ENCODE data around the gene HK2.

HK2 gene

GRCh38 chr2:74857725-74858124 lies 23.8 kb downstream of the HK2 start:
- no peak for DNase-seq (ENCODE audit: low spot score)

- DNase-seq (ENCODE audit: low spot score), result no peak
Measured at GRCh38 chr2:74858281-74858680, 24.4 kb downstream of the HK2 start.

GRCh38 chr2:74860079-74860478 lies 26.2 kb downstream of the HK2 start:
- no peak for DNase-seq (ENCODE audit: low spot score)

GRCh38 chr2:74860521-74860920 lies 26.6 kb downstream of the HK2 start:
- no peak for DNase-seq (ENCODE audit: low spot score)

- DNase-seq (ENCODE audit: low spot score), result no peak
Measured at GRCh38 chr2:74861531-74861930, 27.6 kb downstream of the HK2 start.

- no peak for DNase-seq (ENCODE audit: low spot score)
Measured at GRCh38 chr2:74862020-74862964, 28.4 kb downstream of the HK2 start.

GRCh38 chr2:74863802-74864248 lies 29.9 kb downstream of the HK2 start:
- DNase-seq (ENCODE audit: low spot score), result no peak

GRCh38 chr2:74864728-74865722 lies 31.1 kb downstream of the HK2 start:
- no peak for DNase-seq (ENCODE audit: low spot score)

GRCh38 chr2:74865770-74866674 lies 32.1 kb downstream of the HK2 start:
- DNase-seq (ENCODE audit: low spot score), result no peak

GRCh38 chr2:74867841-74868658 lies 34.1 kb downstream of the HK2 start:
- DNase-seq (ENCODE audit: low spot score), result no peak

GRCh38 chr2:74869517-74869916 lies 35.6 kb downstream of the HK2 start:
- DNase-seq (ENCODE audit: low spot score), result no peak

GRCh38 chr2:74870951-74871350 lies 37.0 kb downstream of the HK2 start:
- no peak for DNase-seq (ENCODE audit: low spot score)

GRCh38 chr2:74871414-74871813 lies 37.5 kb downstream of the HK2 start:
- no peak for DNase-seq (ENCODE audit: low spot score)

GRCh38 chr2:74872389-74872836 lies 38.5 kb downstream of the HK2 start:
- DNase-seq (ENCODE audit: low spot score), result no peak

GRCh38 chr2:74873012-74873665 lies 39.2 kb downstream of the HK2 start:
- no peak for DNase-seq (ENCODE audit: low spot score)

- DNase-seq (ENCODE audit: low spot score), result no peak
Measured at GRCh38 chr2:74873678-74874640, 40.0 kb downstream of the HK2 start.

GRCh38 chr2:74876081-74876886 lies 42.4 kb downstream of the HK2 start:
- DNase-seq (ENCODE audit: low spot score), result peak; percentile 57

GRCh38 chr2:74877376-74877775 lies 43.4 kb downstream of the HK2 start:
- DNase-seq (ENCODE audit: low spot score), result no peak

Data from putamen (tissue), 1 donor.